GM10266 (cell line): ENCODE results near the gene MSI2.

Experiments
- DNase-seq: peaks from one replicate; pipeline ENCODE4 v3.0.0; 2012; ENCODE audit errors: extremely low spot score
- CTCF ChIP-seq: IDR thresholded peaks from 2 replicates; pipeline ENCODE4 v1.5.1; 2012; ENCODE audit warnings: mild to moderate bottlenecking, low read depth; ENCODE audit not compliant: control insufficient read depth, insufficient read depth; ENCODE audit errors: missing control alignments

Gene MSI2

GRCh38 chr17:57407287-57408070 is 151.2 kb downstream of the MSI2 start:
- no peak for TF ChIP-seq CTCF
- DNase-seq, result no peak

- TF ChIP-seq CTCF, result no peak
- DNase-seq, result peak; percentile 45
These were observed 151.9 kb downstream of the MSI2 start for GRCh38 chr17:57408071-57408811.

- DNase-seq, result no peak
- TF ChIP-seq CTCF, result no peak
These were observed 153.8 kb downstream of the MSI2 start for GRCh38 chr17:57410169-57410568.

- no peak for TF ChIP-seq CTCF
These were observed 156.3 kb downstream of the MSI2 start for GRCh38 chr17:57412520-57413096.

GRCh38 chr17:57413848-57414651 is 157.7 kb downstream of the MSI2 start:
- no peak for TF ChIP-seq CTCF
- no peak for DNase-seq

More at GRCh38 chr17:57412520-57413096, 156.3 kb downstream of the MSI2 start:
- no peak for DNase-seq

GRCh38 chr17:57415751-57416207 is 159.5 kb downstream of the MSI2 start:
- TF ChIP-seq CTCF, result no peak
- no peak for DNase-seq
